Medulla oblongata (tissue), 1 donor: ENCODE results near the gene TBX15.
A peak's percentile ranks its signal among the peaks of the same experiment; 100 is the strongest.

Source experiments
- DNase-seq: peaks from one replicate; pipeline ENCODE4 v3.0.0-alpha.2; 2015; ENCODE audit errors: extremely low spot score

Gene TBX15

DNA sequence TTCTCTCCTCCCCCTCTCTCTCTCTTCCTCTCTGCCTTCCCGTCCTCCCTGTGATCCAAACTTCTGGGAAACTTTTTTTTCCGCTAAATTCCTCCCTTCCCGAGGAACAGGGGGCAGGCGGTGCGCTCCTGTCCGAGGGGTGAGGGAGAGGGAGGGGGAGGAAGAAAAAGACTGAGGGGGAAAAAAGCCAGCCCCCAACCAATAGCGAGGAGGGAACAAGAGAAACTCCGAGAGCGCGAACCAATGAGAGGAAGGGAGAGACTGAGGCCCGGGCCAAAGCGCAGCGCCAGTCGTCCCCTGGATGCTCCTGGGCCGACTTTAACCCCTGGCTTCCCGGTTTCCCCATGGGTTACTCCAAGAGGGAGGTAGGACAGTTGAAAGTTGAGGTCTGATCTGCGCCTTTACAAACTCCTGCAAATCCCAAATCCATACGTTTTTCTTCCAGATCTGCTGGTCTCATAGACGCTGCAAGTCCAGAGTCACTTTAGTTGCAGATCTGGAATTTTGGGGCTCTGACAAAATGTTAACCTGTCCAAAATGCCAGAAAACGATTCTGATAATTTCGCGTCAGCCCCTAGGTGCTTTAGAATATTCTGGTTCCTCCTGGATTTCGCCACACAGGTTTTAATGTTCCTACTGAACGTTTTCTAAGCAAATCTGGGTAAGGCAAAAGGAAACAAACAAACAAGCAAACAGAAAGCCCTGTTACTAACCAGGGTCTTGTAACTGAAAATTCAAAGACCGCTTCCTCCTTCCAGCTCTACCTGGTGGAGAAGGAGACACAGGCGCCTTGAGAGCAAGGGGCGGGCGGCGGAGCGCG, at the start of gene TBX15:
TSS of gene TBX15 (minus strand) at position 158 of the 820 bp plus-strand sequence. CDS start 548 bp downstream, outside the sequence.
- DNase-seq: no peak

DNA sequence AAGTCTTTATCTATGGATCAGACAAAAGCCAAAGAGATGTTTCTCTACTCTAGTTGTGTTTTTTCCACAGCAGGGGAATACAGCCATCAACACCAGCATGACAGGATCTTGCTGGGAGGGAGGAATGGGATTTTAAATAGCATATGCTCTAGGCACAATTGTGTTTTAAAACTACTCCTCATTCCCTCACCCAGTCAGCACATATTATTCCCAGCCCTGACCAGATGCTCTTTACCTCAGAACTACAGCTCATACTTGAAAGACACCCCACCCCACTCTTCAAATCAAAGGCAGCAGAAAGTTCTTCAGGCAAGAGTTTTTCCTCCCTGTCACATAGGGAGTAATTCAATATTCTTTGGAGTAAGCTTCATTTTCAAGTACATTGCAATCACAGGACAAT, 46.2 kb upstream of the TBX15 start:
- DNase-seq: no peak

DNA sequence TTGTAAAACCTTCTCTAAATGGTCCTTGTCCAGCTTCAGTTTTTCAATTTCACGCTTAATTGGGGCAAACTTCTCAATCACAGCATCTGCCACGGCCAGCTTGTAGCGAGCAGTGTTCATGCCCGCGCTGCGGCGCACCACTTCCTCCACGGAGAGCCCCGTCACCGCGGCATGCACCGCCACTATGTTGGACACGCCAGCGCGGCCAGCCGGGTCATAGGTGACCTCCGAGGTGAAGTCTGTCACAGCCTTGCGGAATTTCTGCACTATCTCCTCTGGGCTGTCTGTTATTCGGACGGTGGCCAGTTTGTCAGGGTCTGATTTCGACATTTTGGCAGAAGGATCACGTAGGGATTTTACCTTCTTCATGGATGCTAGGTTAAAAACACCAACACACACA, 44.8 kb upstream of the TBX15 start:
- no peak for DNase-seq

DNA sequence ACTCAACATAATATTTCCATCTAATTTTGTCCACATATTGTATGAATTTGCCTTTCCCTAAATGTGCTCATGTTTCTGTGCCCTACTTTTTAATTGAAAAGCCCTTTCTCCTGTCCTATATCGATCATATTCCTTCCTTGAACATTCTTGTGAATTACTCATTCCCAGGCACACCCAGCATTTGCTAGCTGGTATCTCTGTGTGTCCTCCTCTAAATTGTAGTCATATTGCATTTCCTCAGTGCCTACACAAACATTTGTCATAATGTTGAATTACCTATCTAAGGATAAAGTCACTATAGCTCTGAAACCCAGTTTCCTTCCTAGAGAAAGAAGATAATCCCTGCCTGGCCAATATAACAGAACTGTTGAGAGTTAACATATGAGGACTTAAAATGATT, 39.6 kb upstream of the TBX15 start:
- DNase-seq: no peak

DNA sequence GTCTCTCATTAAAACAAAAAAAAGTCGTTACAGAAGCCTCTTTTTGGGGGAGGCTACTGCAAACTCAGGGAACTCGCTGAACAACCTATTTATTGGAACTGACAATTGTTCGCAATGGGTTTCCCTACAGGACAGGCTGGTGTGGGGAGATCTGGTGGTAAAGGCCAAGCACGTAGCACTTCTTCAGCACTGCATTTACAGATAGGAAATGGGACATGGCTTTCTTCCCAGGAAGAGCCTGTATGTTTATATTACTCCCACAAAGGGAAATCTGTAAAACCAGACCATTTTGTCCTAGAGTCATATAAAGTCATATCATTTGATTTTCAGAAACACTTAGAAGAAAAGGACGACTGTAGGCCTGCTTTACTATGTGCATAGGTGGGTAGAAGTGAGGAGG, 38.8 kb upstream of the TBX15 start:
- no peak for DNase-seq

DNA sequence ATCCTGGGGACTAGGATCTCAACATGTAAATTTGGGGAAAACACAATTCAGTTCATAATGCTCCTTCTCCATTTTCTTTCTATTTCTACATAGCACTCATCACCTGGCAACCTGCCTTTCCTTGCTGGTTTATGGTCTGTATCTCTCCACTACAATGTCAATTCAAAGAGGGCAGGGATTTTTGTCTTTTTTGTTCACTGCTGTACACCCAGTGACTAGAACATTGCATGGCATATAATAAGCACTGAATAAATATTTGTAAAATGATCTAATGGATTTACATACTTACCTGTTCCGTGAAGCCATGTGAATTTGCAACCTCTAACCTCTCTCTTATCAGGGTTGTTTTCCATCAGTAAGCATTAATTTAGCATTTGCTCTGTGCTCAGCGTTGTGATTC, 27.4 kb upstream of the TBX15 start:
- DNase-seq: no peak

DNA sequence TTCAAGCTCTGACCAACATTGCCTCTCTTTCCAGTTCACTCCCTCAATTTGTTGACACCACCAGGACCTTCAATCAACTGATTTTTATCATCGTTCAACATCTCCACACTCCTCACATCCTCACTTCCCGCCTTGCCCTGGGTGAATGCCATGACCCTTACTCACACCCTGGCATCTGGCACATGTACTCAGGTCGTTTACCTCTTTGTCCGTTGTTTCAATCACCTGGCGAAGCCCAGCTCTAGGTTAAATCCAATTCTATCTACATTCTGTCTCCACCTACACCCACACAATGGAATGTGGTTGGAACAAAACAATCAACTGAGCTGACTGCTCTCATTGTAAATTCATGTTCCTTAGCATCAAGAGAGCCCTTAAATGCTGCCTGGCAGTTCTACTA, 24.2 kb upstream of the TBX15 start:
- no peak for DNase-seq

DNA sequence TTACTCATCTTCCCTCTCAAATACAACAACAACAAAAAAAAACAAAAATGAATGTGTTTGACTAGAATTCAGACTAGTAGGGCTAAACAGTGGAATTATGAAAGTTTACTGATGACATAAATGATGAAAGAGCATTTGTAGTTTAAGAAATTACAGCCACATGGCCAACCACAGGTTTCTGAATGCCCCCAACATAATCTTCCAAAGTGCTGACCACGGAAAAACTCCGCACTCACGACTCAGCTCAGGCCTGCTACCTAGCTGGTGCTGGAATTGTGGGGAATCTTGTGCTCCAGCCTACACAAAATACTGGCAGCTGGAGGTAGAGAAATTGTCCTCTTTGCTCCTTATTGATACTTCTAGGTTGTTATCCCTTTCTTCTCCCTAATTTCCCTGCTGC, 23.6 kb upstream of the TBX15 start:
- DNase-seq: no peak

DNA sequence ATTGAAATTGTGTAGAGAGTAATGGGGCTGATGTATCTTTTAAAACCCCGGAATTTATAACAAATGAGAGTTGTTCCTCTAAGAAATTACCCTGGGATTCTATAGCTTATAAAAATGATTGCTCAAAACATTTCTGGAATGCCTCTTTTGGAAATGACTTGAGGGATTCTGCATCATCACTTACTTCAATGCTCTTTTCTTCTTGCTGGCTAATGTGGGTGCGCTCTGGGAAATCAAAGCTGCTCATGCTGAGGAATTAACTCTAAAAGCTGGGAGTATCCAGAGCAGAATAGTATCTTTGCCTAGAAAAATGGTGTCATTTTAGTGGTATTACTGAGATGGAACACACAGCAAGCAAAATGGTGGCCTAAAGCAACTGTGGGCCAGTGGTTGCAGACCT, 23.0 kb upstream of the TBX15 start:
- no peak for DNase-seq

DNA sequence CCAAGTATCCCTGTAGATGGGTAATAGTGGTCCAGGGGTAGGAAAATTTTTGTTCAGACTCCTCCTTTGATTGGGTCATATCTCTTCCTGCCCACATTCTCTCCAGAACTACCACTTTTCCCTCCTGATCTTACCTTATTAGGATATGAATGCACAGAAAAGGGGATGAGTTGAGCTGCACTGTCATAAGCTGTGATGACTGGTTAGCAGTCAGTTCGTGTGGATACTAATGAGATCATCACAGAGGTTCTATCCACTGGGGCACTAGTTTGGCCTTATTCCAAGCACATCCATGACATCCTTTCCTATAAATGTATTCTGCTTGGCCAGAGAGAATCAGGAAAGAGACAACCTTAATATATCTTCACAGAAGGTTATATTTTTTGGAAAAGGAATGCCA, 22.1 kb upstream of the TBX15 start:
- no peak for DNase-seq

DNA sequence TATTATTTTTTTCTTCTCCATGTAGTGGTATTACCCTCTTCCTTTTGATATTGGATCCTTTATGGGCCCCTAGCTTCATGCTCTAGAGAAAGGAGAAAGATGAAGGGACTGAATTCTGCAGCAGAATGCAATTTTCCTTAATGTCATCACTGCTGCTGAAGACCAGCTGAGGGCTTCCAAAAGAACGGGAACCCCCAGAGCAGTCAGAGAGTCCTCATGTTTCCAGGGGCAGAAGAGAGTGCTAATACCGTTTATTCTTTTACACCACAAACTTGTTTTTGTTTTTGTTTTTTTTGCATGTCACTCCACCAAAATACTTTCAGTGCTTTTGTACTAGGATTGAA, 21.1 kb upstream of the TBX15 start:
- DNase-seq: no peak

DNA sequence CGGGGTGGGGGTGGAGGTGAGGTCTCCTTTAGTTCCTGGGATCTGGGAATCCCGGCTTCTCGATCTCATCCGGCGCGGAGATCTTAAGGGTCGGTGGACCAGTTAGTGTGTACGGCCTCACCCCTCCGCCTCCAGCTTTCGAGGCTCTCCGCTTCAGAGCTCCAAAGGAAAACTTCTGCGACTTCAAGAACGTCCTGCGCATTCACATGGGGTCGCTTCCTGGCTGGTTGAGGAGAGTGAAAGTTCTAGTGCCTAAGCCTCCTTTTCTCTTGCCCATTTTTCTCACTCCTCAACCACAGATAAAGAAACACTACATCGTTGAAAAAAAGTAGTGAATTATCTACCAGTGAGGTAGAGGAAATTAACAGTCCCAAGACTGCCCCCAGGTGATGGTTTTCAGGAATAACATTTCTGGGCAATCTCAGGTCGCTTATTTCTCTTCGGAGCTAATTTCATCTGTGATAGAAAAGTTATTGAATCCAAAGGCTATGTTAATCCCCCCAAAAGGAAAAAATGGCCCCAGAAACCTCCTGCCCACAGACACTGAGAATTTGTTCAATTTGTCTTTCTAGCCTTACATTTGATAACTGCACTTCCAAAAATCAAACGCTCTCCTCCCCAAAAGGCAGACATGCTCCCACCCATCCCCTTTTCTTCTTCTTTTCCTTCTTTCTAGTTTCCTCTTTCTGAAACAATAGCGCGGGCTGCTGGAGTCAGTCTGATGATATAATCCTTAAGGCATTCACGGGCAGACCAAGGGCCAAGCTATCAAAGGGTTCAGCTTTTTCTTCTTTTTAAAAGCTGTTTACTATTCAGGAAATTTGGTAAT, 20.6 kb upstream of the TBX15 start:
- peak; percentile 46 for DNase-seq

DNA sequence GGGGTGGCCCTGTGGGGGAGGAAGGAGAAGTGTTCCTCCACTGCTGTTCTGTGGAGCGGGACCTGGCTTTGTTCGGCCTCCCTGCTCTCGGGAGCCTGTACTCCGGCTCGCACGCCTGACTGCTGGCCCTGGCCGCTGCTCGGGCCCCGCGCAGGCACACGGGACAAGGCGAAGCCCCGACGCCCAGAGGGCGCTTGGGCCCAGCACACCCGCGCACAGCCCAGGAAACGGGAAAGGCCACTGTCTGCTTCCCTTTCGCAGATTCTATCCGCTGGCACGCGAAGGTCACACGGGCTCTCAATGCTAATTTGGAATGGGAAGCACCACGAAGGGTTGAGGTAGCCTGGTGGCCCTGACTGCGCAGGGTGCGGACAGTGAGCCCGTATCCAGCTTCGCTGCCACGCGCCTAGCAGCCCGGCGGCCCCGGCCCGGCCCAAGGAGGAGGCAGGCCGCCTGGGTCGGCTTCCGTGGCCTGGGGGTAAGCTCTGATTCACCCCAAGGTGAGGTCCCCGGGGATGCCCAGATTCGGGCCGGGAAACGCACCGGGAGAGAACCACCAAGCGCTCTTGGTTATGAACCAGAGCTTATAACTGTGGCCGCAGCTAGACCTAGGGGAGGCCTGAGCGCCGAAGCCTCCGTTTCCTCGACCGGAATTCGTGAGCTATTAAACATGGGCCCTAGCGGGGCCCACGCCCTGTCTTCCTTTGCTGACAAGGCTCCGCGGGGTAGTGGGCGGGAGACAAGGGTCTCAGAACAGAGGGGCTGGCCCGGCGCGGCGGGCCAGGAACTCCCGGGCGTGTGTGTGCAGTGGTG, 19.7 kb upstream of the TBX15 start:
- no peak for DNase-seq

DNA sequence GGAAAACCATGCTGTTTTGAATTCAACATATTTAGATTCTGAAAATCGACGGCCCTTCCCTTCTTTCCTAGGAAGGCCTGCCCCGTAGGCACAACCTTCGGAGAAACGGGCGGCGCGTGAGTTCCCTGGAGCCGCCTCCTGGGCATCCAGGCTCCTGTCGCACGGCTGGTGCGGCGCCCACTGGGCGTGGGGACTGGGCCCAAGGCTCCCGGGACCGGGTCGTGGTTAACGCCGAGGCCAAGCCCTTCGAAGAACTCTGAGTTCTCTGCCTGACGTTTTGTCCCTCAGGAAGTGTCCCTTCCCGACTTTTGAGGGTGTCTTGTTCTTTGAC, 19.2 kb upstream of the TBX15 start:
- DNase-seq: no peak

DNA sequence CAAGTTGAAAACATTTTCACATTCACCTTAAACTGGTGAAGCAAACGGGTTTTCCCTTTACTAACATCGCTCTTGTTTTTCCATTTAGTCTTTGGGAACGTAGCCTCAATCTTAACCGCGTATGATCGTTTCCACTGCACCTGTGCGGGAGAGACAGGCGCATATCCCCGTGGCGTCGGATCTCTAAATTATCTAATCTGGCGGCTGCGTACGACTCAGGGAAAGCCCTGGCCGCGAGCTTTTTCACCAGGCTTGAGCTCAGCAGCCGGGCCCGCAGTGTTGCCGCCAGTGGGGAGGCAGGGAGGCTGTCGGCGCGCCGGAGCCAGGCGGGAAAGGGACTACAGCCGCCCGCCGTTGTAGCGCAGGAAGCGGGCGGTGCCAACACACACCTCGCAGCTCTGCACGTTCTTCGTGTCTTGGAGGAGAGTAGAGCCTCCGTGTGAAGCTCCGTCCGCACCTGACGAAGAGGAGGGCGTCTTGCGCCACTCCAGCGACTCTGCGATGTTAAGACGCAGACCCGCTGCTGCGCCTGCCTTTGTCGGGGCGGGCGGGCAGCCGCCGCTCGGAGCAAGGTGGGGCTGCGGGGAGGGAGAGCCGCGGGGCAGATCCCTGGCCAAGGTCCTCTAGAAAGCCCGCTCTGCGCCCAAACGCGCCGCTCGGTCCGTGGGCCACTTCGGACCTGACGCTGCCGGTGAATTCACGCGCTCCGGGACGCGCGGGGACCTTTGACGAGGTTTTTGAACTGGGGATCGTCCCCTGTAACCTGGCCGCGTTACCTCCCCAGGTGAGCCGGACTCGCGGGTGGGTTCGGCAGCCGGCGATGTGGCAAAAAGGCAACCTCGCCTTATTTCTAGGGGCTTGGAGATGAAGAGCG, 18.5 kb upstream of the TBX15 start:
- DNase-seq: no peak

DNA sequence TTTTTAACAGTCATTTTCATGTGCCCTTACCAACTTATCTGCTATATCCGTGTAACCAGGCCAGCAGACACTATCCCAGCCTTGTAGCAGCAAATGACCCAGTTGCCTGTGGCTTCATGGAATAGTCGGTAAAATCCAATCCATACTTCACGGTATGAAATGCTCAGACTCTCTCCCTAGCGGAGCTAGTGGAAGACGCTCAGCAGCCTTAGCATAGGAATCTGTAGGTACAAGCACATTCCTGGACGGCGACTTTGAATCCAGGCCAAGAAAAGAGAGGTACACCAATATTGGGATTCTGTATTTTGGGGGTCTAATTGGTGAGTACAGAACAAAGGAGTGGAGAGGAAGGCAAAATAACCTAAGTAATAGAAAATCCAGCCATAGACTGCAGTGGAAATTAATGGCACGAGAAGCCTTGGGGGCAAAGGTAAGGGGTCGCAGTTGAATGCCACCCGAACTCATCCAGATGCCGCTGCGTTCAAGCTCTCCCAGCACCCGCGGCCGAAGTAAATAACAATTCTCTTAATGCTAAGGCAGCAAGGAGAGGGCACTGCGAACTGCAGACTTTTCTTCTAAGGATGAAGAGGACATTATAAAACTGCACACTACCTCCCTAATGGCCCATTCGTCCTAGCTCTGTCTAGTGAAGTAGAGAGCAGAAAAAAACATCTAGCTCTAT, 17.7 kb upstream of the TBX15 start:
- no peak for DNase-seq

DNA sequence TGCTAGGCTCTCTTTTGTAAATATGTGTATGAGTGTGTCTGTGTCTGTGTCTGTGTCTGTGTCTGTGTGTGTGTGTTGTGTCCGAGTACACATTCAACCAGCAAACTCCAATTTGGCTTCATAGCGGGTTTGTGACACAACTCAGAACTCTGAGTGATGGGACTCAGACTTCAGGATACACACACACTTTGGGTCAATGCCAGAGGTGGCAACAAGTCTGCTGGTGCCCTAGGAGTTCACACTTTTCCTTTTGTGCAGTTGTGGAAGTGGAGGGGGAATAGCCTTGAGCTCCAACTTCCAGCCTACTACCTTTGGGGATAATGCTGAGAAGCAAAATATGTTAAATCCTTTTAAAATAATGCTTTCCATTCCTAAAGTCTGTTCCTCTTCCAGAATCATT, 16.6 kb upstream of the TBX15 start:
- no peak for DNase-seq

DNA sequence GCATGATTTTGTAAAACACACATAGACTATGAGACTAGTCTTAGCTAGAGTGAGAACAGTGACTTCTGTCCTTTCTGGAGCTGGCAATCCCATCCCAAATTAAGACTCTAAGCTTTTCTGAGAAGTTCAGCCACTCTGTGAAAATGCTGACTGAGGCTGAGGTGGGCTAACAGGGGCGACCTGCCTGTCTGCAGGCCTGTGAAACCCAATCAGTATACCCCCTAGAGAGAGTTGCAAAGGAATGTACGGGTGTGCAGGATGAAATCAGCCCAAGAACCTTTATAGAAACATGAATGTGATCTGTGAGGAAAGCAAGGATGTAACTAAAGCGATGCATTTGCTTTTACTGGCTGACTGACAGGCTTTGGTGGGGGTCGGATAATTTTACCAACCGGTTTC, 16.0 kb upstream of the TBX15 start:
- no peak for DNase-seq

DNA sequence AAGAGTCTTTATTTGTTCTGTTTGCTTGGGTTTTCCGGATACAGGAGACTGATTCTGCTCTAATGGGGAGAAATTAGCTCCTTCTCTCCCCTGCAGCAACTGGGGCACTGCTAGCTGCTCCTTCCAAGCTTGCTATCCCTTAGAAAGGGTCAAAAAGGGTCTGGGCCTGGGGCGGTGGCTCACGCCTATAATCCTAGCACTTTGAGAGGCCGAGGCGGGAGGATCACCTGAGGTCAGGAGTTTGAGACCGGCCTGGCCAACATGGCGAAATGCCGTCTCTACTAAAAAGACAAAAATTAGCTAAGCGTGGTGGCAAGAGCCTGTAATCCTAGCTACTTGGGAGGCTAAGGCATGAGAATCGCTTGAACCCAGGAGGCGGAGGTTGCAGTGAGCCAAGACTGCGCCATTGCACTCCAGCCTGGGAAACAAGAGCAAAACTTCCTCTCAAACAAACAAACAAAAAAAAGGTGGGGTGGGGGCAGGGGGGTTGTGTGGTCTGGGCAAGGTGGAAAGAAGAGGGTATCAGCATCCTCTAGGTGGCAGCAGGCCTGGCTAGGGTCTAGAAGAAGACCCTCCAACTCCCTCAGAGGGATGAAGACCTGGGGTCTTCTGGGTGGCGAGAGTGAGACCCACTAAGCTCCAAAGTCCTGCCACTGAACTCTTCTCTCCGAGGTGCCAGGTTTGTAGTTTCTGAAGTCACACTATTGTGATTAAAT, 15.4 kb upstream of the TBX15 start:
- no peak for DNase-seq

DNA sequence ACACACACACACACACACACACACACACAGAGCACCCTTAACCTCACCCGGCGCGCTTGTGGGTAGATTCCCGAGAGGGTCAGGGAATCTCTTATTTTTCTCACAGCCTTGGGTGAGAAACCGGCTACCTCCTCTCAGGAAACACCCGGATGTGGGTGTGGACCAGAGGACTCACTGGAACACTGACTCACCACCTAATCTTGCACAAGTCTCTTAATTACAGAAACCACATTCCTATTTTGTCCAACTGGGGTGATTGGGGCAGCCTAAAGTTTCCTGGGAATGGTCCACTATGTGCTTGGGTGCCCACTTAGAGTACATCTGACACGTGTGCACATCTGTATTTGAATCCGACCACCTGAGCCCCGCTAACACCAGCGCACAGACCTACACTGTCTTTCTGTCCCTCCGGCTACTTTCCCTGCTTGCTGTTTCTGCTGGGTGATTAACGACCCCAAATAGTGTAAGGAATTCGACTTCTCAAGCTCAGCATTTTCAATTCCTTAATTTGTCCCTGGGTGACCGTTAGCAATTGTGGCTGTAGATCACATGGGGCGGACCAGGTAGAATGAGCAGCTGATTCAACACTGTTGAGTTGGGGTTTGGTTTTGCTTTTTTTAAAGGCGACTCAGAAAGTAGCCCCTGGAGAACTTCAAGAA, 14.0 kb upstream of the TBX15 start:
- DNase-seq: no peak
